Measurements from ENCODE around the gene ROBO2. TPM values are rescaled to one million over a fixed set of nuclear protein-coding genes. Genes with fewer than 3 reads are reported as not detected.

The ROBO2 gene
- polyA plus RNA-seq, 1 of the 3 experiments (the other 2 are of a cell fraction): not detected

DNA sequence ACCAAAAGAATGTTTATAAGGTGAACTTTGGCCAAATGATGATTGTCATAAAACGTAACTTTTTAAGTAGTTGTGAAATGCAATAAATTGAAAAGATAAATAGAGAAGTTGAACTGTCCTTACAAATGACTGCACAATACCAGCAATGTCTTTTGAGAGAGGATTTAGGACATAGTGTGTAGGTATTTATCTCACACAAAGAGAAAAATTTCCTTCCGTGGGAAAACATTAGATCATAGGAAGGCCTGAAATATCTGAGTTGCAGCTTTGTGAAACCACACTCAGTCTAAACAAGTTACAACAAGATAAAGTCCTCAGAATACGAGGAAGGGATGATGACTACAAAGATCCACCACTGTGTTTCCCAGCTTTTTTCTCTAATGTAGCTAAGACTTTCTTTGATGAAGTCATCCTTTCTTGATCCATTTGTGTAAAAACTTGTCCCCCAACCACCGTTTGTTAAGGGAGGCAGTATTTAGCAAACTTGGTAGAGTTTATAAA, 16.0 kb downstream of the ROBO2 start:
- WGBS (ENCODE audit: low lambda C conversion rate): 37% methylated on average over 4 of the region's 4 CpGs
- Histone ChIP-seq H2AFZ (ENCODE audit: low read depth) (no peak overlapping the region), H4K20me1 (ENCODE audit: insufficient read depth) (no peaks in the 10 kb centered on the region), H3K27me3 (ENCODE audit: insufficient read depth) (no peaks in the 10 kb centered on the region), H3K36me3 (replicated peaks in 1 of 2; ENCODE audit: control insufficient read depth in 1 of 2, insufficient read depth in 2 of 2, low read length in 1 of 2) (no peaks in the 10 kb centered on the region), H3K27ac (ENCODE audit: low read depth in 2 of 2, low read length in 1 of 2) (no peak overlapping the region), H3K4me3 (ENCODE audit: low read depth in 2 of 2, low read length in 1 of 2) (no peak overlapping the region), H3K9me2 (no peaks in the 10 kb centered on the region), H3K79me2 (ENCODE audit: insufficient read depth) (no peaks in the 10 kb centered on the region), H3K4me1 (ENCODE audit: control insufficient read depth in 1 of 2, insufficient read depth in 2 of 2, low read depth in 1 of 2, low read length in 1 of 2) (peaks cover 0 to 4% of the 10 kb centered on the region in 2 experiments; a peak in 1 of 4 replicates), H3K9me3 (no peaks in the 10 kb centered on the region), H3F3A (replicated peaks; ENCODE audit: insufficient read depth) (no peaks in the 10 kb centered on the region), H3K9ac (no peak overlapping the region), H3K4me2 (no peak overlapping the region)
- no peak for DNase-seq
- TF ChIP-seq, protein P1, sequence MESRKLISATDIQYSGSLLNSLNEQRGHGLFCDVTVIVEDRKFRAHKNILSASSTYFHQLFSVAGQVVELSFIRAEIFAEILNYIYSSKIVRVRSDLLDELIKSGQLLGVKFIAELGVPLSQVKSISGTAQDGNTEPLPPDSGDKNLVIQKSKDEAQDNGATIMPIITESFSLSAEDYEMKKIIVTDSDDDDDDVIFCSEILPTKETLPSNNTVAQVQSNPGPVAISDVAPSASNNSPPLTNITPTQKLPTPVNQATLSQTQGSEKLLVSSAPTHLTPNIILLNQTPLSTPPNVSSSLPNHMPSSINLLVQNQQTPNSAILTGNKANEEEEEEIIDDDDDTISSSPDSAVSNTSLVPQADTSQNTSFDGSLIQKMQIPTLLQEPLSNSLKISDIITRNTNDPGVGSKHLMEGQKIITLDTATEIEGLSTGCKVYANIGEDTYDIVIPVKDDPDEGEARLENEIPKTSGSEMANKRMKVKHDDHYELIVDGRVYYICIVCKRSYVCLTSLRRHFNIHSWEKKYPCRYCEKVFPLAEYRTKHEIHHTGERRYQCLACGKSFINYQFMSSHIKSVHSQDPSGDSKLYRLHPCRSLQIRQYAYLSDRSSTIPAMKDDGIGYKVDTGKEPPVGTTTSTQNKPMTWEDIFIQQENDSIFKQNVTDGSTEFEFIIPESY (IDR thresholded peaks at IDR 0.05; ENCODE audit: borderline replicate concordance, low read depth): no peak
- CTCF ChIA-PET: no interaction called here
- POLR2A ChIA-PET: no interaction called here

DNA sequence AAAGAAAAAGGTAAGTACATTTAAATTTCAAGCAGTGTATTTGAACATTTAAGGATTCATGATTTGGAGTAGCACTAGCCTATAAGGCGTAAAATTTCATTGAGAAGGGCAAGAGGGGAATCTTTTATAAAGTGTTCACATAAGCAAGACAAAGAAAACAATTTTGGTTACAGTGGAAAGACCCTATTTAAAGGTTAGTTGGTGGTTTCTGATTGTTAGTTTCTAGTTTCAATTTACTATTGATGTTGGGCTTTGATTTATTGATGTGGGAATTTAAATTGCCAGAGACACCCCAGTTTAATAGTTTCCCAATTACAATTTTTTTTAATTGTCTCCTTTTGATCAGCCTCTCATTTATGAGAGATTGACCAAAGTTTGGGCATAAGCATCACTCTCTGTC, 19.5 kb downstream of the ROBO2 start:
- H3K27me3 ChIP-seq (ENCODE audit: insufficient read depth): no peaks in the 10 kb centered on the region
- H3K27ac ChIP-seq (ENCODE audit: low read depth in 2 of 2, low read length in 1 of 2): no peak overlapping the region
- no peak overlapping the region for H2AFZ ChIP-seq (ENCODE audit: low read depth)
- no peak overlapping the region for H3K4me3 ChIP-seq (ENCODE audit: low read depth in 2 of 2, low read length in 1 of 2)
- TF ChIP-seq, protein P1 (IDR thresholded peaks at IDR 0.05; ENCODE audit: borderline replicate concordance, low read depth): no peak
- WGBS (ENCODE audit: low lambda C conversion rate): 33% methylated on average over 1 of the region's 1 CpG
- H3K79me2 ChIP-seq (ENCODE audit: insufficient read depth): no peaks in the 10 kb centered on the region
- no peak overlapping the region for H3K9ac ChIP-seq
- H4K20me1 ChIP-seq (ENCODE audit: insufficient read depth): no peaks in the 10 kb centered on the region
- no peak overlapping the region for H3K4me2 ChIP-seq
- H3K4me1 ChIP-seq (ENCODE audit: control insufficient read depth in 1 of 2, insufficient read depth in 2 of 2, low read depth in 1 of 2, low read length in 1 of 2): no peaks in the 10 kb centered on the region; a peak in 1 of 4 replicates
- H3K9me3 ChIP-seq: no peaks in the 10 kb centered on the region
- H3F3A ChIP-seq (replicated peaks; ENCODE audit: insufficient read depth): no peaks in the 10 kb centered on the region
- CTCF ChIA-PET: no interaction called here
- POLR2A ChIA-PET: no interaction called here
- DNase-seq: no peak
- H3K36me3 ChIP-seq (replicated peaks in 1 of 2; ENCODE audit: control insufficient read depth in 1 of 2, insufficient read depth in 2 of 2, low read length in 1 of 2): no peaks in the 10 kb centered on the region
- no peaks in the 10 kb centered on the region for H3K9me2 ChIP-seq

DNA sequence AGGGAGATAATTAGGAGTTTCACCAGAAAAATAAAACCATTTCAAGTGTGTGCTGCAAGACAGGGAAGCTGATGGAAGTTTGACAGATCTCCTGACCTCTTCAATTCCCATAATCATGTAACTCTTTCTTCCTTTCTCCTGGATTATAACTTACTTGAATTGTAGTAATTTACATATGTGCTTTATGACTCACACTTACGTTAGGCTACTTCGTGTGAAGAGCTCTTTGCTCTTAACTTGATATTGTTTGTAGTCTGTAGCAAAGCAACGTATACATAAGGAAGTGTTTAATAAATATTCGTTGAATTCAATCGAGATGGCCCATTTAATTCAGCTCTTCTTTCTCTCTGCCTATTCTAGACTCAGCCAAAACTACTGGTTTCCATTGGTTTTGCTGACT, 23.5 kb downstream of the ROBO2 start:
- Histone ChIP-seq H3F3A (replicated peaks; ENCODE audit: insufficient read depth) (no peaks in the 10 kb centered on the region), H3K27me3 (ENCODE audit: insufficient read depth) (no peaks in the 10 kb centered on the region), H3K9me2 (no peaks in the 10 kb centered on the region), H3K9me3 (no peaks in the 10 kb centered on the region), H2AFZ (ENCODE audit: low read depth) (no peak overlapping the region), H3K4me3 (ENCODE audit: low read depth in 2 of 2, low read length in 1 of 2) (no peak overlapping the region), H3K9ac (no peak overlapping the region), H3K4me2 (no peak overlapping the region), H3K27ac (ENCODE audit: low read depth in 2 of 2, low read length in 1 of 2) (no peak overlapping the region), H3K36me3 (replicated peaks in 1 of 2; ENCODE audit: control insufficient read depth in 1 of 2, insufficient read depth in 2 of 2, low read length in 1 of 2) (no peaks in the 10 kb centered on the region), H3K79me2 (ENCODE audit: insufficient read depth) (no peaks in the 10 kb centered on the region), H3K4me1 (ENCODE audit: control insufficient read depth in 1 of 2, insufficient read depth in 2 of 2, low read depth in 1 of 2, low read length in 1 of 2) (peaks cover 0 to 3% of the 10 kb centered on the region in 2 experiments; a peak in 1 of 4 replicates), H4K20me1 (ENCODE audit: insufficient read depth) (no peaks in the 10 kb centered on the region)
- CTCF ChIA-PET: interaction anchor here (3.0 kb wide), 1 partner anchor 25 kb away, joined by 9 read pairs; no protein-coding TSS in a partner anchor
- POLR2A ChIA-PET: no interaction called here
- 36% methylated on average over 5 of the region's 5 CpGs for WGBS (ENCODE audit: low lambda C conversion rate)
- no peak for DNase-seq
- no peak for TF ChIP-seq POLR2AphosphoS5 (IDR thresholded peaks at IDR 0.05; ENCODE audit: low read depth, low read length)
- TF ChIP-seq, protein P2, sequence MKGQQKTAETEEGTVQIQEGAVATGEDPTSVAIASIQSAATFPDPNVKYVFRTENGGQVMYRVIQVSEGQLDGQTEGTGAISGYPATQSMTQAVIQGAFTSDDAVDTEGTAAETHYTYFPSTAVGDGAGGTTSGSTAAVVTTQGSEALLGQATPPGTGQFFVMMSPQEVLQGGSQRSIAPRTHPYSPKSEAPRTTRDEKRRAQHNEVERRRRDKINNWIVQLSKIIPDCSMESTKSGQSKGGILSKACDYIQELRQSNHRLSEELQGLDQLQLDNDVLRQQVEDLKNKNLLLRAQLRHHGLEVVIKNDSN (IDR thresholded peaks at IDR 0.05; ENCODE audit: borderline replicate concordance, low read depth): no peak
- TF ChIP-seq, protein P3, sequence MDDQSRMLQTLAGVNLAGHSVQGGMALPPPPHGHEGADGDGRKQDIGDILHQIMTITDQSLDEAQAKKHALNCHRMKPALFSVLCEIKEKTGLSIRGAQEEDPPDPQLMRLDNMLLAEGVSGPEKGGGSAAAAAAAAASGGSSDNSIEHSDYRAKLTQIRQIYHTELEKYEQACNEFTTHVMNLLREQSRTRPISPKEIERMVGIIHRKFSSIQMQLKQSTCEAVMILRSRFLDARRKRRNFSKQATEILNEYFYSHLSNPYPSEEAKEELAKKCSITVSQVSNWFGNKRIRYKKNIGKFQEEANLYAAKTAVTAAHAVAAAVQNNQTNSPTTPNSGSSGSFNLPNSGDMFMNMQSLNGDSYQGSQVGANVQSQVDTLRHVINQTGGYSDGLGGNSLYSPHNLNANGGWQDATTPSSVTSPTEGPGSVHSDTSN (IDR thresholded peaks at IDR 0.05): no peak
- TF ChIP-seq, protein P4, sequence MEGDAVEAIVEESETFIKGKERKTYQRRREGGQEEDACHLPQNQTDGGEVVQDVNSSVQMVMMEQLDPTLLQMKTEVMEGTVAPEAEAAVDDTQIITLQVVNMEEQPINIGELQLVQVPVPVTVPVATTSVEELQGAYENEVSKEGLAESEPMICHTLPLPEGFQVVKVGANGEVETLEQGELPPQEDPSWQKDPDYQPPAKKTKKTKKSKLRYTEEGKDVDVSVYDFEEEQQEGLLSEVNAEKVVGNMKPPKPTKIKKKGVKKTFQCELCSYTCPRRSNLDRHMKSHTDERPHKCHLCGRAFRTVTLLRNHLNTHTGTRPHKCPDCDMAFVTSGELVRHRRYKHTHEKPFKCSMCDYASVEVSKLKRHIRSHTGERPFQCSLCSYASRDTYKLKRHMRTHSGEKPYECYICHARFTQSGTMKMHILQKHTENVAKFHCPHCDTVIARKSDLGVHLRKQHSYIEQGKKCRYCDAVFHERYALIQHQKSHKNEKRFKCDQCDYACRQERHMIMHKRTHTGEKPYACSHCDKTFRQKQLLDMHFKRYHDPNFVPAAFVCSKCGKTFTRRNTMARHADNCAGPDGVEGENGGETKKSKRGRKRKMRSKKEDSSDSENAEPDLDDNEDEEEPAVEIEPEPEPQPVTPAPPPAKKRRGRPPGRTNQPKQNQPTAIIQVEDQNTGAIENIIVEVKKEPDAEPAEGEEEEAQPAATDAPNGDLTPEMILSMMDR (IDR thresholded peaks at IDR 0.05): no peak
- no peak for TF ChIP-seq NFIC (IDR thresholded peaks at IDR 0.05; ENCODE audit: borderline replicate concordance)
- TF ChIP-seq SIN3A (IDR thresholded peaks at IDR 0.05; ENCODE audit: borderline replicate concordance, low read depth, low read length): no peak
- no peak for TF ChIP-seq CHD2 (IDR thresholded peaks at IDR 0.05; ENCODE audit: low read length, partially characterized antibody)
- no peak for TF ChIP-seq FOXJ3 (CRISPR knock-in tag; IDR thresholded peaks at IDR 0.05)
- no peak for TF ChIP-seq JUND (IDR thresholded peaks at IDR 0.05)
- TF ChIP-seq RCOR1 (IDR thresholded peaks at IDR 0.05; ENCODE audit: low read length): no peak
- no peak for TF ChIP-seq GABPA (IDR thresholded peaks at IDR 0.05; ENCODE audit: low read depth)

Data from SK-N-SH (cell line).